Liver (tissue), 3 donors: ENCODE measurements around the gene NLK.

Experiments
- FOXA2 ChIP-seq: IDR thresholded peaks from 2 replicates; pipeline ENCODE4 v1.6.1; 2016; ENCODE audit warnings: antibody characterized with exemption
- GABPA ChIP-seq, 2 donors: IDR thresholded peaks in 1 of 2; conservative IDR thresholded peaks in 1 of 2; 2 replicates each; pipeline ENCODE4 v1.6.1; 2016; ENCODE audit warnings: antibody characterized with exemption in 2 of 2, mild to moderate bottlenecking in 1 of 2, moderate library complexity in 1 of 2
- HNF4G ChIP-seq: IDR thresholded peaks from 2 replicates; pipeline ENCODE4 v1.6.1; 2016; ENCODE audit warnings: antibody characterized with exemption
- RAD21 ChIP-seq, 2 donors: IDR thresholded peaks; 2 replicates each; pipeline ENCODE4 v1.6.1; 2016; ENCODE audit warnings: antibody characterized with exemption in 2 of 2, mild to moderate bottlenecking in 2 of 2
- SP1 ChIP-seq: IDR thresholded peaks from 2 replicates; pipeline ENCODE4 v1.6.1; 2018; ENCODE audit warnings: antibody characterized with exemption, mild to moderate bottlenecking
- TF ChIP-seq, protein P1 (sequence below): fragments of 150-350 bp; IDR thresholded peaks from 2 replicates; pipeline ENCODE4 v1.5.1; 2017; ENCODE audit warnings: improper control_type of control experiment, low read depth, low read length; ENCODE audit not compliant: missing input control
- TF ChIP-seq, protein P2 (sequence below): IDR thresholded peaks from 2 replicates; pipeline ENCODE4 v1.6.1; 2016; ENCODE audit warnings: antibody characterized with exemption
- TF ChIP-seq, protein P3 (sequence below): IDR thresholded peaks from 2 replicates; pipeline ENCODE4 v1.6.1; 2016; ENCODE audit warnings: antibody characterized with exemption, mild to moderate bottlenecking
- TF ChIP-seq, protein P4 (sequence below): IDR thresholded peaks from 2 replicates; pipeline ENCODE4 v1.6.1; 2016; ENCODE audit warnings: antibody characterized with exemption
- donor health status: healthy.
- donor health status: healthy.

DNA sequence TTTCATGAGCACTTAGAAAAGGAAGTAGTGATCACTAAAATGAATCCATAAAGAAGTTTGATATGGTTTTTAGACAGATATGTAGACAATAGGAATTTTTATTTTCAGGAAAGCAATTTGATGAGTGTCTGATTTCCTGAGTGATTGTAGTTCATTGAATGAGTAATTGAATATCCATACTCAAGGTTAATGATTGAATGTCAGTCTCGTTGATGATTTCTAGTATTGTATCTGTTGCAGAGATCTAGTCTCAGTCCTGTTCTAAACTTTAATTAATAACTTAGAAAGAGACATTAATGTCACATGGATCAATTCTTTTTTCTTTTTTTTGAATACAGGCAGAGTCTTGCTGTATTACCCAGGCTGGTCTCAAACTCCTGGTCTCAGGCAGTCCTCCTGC is 78.3 kb downstream of the NLK start:
- TF ChIP-seq, protein P1, sequence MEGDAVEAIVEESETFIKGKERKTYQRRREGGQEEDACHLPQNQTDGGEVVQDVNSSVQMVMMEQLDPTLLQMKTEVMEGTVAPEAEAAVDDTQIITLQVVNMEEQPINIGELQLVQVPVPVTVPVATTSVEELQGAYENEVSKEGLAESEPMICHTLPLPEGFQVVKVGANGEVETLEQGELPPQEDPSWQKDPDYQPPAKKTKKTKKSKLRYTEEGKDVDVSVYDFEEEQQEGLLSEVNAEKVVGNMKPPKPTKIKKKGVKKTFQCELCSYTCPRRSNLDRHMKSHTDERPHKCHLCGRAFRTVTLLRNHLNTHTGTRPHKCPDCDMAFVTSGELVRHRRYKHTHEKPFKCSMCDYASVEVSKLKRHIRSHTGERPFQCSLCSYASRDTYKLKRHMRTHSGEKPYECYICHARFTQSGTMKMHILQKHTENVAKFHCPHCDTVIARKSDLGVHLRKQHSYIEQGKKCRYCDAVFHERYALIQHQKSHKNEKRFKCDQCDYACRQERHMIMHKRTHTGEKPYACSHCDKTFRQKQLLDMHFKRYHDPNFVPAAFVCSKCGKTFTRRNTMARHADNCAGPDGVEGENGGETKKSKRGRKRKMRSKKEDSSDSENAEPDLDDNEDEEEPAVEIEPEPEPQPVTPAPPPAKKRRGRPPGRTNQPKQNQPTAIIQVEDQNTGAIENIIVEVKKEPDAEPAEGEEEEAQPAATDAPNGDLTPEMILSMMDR, result no peak
- TF ChIP-seq SP1 (no peak), GABPA (IDR thresholded peaks at IDR 0.05 in 1 of 2, conservative IDR thresholded peaks at IDR 0.05 in 1 of 2) (no peak), HNF4G (no peak), RAD21 (IDR thresholded peaks at IDR 0.05) (no peak), FOXA2 (no peak)
- TF ChIP-seq, protein P2, sequence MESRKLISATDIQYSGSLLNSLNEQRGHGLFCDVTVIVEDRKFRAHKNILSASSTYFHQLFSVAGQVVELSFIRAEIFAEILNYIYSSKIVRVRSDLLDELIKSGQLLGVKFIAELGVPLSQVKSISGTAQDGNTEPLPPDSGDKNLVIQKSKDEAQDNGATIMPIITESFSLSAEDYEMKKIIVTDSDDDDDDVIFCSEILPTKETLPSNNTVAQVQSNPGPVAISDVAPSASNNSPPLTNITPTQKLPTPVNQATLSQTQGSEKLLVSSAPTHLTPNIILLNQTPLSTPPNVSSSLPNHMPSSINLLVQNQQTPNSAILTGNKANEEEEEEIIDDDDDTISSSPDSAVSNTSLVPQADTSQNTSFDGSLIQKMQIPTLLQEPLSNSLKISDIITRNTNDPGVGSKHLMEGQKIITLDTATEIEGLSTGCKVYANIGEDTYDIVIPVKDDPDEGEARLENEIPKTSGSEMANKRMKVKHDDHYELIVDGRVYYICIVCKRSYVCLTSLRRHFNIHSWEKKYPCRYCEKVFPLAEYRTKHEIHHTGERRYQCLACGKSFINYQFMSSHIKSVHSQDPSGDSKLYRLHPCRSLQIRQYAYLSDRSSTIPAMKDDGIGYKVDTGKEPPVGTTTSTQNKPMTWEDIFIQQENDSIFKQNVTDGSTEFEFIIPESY, result no peak
- TF ChIP-seq, protein P3, sequence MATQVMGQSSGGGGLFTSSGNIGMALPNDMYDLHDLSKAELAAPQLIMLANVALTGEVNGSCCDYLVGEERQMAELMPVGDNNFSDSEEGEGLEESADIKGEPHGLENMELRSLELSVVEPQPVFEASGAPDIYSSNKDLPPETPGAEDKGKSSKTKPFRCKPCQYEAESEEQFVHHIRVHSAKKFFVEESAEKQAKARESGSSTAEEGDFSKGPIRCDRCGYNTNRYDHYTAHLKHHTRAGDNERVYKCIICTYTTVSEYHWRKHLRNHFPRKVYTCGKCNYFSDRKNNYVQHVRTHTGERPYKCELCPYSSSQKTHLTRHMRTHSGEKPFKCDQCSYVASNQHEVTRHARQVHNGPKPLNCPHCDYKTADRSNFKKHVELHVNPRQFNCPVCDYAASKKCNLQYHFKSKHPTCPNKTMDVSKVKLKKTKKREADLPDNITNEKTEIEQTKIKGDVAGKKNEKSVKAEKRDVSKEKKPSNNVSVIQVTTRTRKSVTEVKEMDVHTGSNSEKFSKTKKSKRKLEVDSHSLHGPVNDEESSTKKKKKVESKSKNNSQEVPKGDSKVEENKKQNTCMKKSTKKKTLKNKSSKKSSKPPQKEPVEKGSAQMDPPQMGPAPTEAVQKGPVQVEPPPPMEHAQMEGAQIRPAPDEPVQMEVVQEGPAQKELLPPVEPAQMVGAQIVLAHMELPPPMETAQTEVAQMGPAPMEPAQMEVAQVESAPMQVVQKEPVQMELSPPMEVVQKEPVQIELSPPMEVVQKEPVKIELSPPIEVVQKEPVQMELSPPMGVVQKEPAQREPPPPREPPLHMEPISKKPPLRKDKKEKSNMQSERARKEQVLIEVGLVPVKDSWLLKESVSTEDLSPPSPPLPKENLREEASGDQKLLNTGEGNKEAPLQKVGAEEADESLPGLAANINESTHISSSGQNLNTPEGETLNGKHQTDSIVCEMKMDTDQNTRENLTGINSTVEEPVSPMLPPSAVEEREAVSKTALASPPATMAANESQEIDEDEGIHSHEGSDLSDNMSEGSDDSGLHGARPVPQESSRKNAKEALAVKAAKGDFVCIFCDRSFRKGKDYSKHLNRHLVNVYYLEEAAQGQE, result no peak
- TF ChIP-seq, protein P4, sequence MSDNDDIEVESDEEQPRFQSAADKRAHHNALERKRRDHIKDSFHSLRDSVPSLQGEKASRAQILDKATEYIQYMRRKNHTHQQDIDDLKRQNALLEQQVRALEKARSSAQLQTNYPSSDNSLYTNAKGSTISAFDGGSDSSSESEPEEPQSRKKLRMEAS, result no peak
